Neural progenitor cell (in vitro differentiated cells): ENCODE measurements around the gene TSC22D2. TPM values are rescaled to one million over a fixed set of nuclear protein-coding genes. Genes with fewer than 3 reads are reported as not detected.

Experiments
- DNase-seq: peaks from one replicate; pipeline ENCODE4 v3.0.0-alpha.2; 2016; ENCODE audit warnings: low spot score
- H2AFZ ChIP-seq: fragments of 200-600 bp; sonication (generic); replicated peaks from 2 replicates; pipeline ENCODE4 v1.6.1; 2016; ENCODE audit warnings: antibody characterized with exemption
- H3F3A ChIP-seq: fragments of 200-600 bp; sonication (generic); 2 replicates; pipeline ENCODE4 v1.6.1; 2016; ENCODE audit warnings: antibody characterized with exemption, low read depth
- H3K27ac ChIP-seq: fragments of 200-600 bp; sonication (generic); 2 replicates; pipeline ENCODE4 v1.5.1; 2016; ENCODE audit warnings: mild to moderate bottlenecking
- H3K27me3 ChIP-seq: fragments of 200-600 bp; sonication (generic); 2 replicates; pipeline ENCODE4 v1.6.1; 2016; ENCODE audit warnings: mild to moderate bottlenecking, moderate library complexity
- H3K36me3 ChIP-seq: fragments of 200-600 bp; sonication (generic); 2 replicates; pipeline ENCODE4 v1.5.1; 2016
- H3K4me1 ChIP-seq: fragments of 200-600 bp; sonication (generic); 2 replicates; pipeline ENCODE4 v1.6.1; 2016; ENCODE audit warnings: mixed run types
- H3K4me2 ChIP-seq: fragments of 200-600 bp; sonication (generic); 2 replicates; pipeline ENCODE4 v1.6.1; 2016
- H3K4me3 ChIP-seq: fragments of 200-600 bp; sonication (generic); 2 replicates; pipeline ENCODE4 v1.5.1; 2016
- H3K79me2 ChIP-seq: fragments of 200-600 bp; sonication (generic); 2 replicates; pipeline ENCODE4 v1.6.1; 2016; ENCODE audit warnings: low read depth
- H3K9ac ChIP-seq: fragments of 200-600 bp; sonication (generic); 2 replicates; pipeline ENCODE4 v1.6.1; 2016
- H3K9me3 ChIP-seq: fragments of 200-600 bp; sonication (generic); 2 replicates; pipeline ENCODE4 v1.5.1; 2016; ENCODE audit warnings: low read depth
- H4K20me1 ChIP-seq: fragments of 200-600 bp; sonication (generic); 2 replicates; pipeline ENCODE4 v1.6.1; 2016; ENCODE audit warnings: low read depth
- H3K27ac Mint-ChIP-seq: 3 replicates; pipeline ENCODE4 v1.8.0; 2021; ENCODE audit warnings: mixed read lengths
- H3K27me3 Mint-ChIP-seq: 2 replicates; pipeline ENCODE4 v1.8.0; 2022; ENCODE audit warnings: low read depth, mild to moderate bottlenecking, inconsistent platforms, moderate library complexity, mixed read lengths; ENCODE audit not compliant: insufficient read depth
- H3K36me3 Mint-ChIP-seq: 3 replicates; pipeline ENCODE4 v1.8.0; 2021; ENCODE audit warnings: mixed read lengths
- H3K4me1 Mint-ChIP-seq: 3 replicates; pipeline ENCODE4 v1.8.0; 2021; ENCODE audit warnings: mixed read lengths
- H3K4me3 Mint-ChIP-seq: 3 replicates; pipeline ENCODE4 v1.8.0; 2021; ENCODE audit warnings: mild to moderate bottlenecking, moderate library complexity, mixed read lengths
- H3K9me3 Mint-ChIP-seq: 3 replicates; pipeline ENCODE4 v1.8.0; 2020; ENCODE audit warnings: mixed read lengths
- CTCF ChIP-seq: fragments of 200-600 bp; sonication (generic); IDR thresholded peaks from 2 replicates; pipeline ENCODE4 v1.5.1; 2017; ENCODE audit warnings: antibody characterized with exemption, mild to moderate bottlenecking
- EZH2 ChIP-seq: fragments of 200-600 bp; sonication (generic); IDR thresholded peaks from 2 replicates; pipeline ENCODE4 v1.6.1; 2017; ENCODE audit warnings: antibody characterized with exemption, mild to moderate bottlenecking, moderate library complexity
- EZH2phosphoT487 ChIP-seq: fragments of 200-600 bp; sonication (generic); IDR thresholded peaks from 2 replicates; pipeline ENCODE4 v1.6.1; 2017; ENCODE audit warnings: antibody characterized with exemption
- total RNA-seq: library from RNA; depleted of rRNA; stranded (reverse); fragments of >200 nt; gene quantifications from 2 replicates; pipeline ENCODE4 v1.2.3, GENCODE V29; 2015; ENCODE audit warnings: low replicate concordance

The TSC22D2 gene
- total RNA-seq, 1 donor from 2014 or later: 18.7 TPM

GRCh38 chr3:150439657-150440056 is 31.6 kb downstream of the TSC22D2 start:
- Mint-ChIP-seq H3K27me3 (no peaks in the 10 kb centered on the region), H3K4me1 (peaks cover 15% of the 10 kb centered on the region), H3K36me3 (peaks cover 23% of the 10 kb centered on the region), H3K4me3 (no peak overlapping the region), H3K27ac (no peak overlapping the region), H3K9me3 (no peaks in the 10 kb centered on the region)
- no peak for DNase-seq
- no peaks in the 10 kb centered on the region for H3K9me3 ChIP-seq
- H3K27ac ChIP-seq: no peak overlapping the region
- H3K4me3 ChIP-seq: no peak overlapping the region
- H3K27me3 ChIP-seq: no peaks in the 10 kb centered on the region
- H3F3A ChIP-seq: no peaks in the 10 kb centered on the region
- H3K4me1 ChIP-seq: peaks cover 13% of the 10 kb centered on the region
- H3K4me2 ChIP-seq: no peak overlapping the region
- H2AFZ ChIP-seq: no peak overlapping the region
- no peak overlapping the region for H3K9ac ChIP-seq
- TF ChIP-seq EZH2: no peak
- H3K79me2 ChIP-seq: peaks cover 70% of the 10 kb centered on the region
- no peaks in the 10 kb centered on the region for H3K36me3 ChIP-seq
- H4K20me1 ChIP-seq: peaks cover 27% of the 10 kb centered on the region

GRCh38 chr3:150443331-150443741 is 35.2 kb downstream of the TSC22D2 start:
- Histone ChIP-seq H3K4me2 (no peak overlapping the region), H3K79me2 (peaks cover 51% of the 10 kb centered on the region), H3K36me3 (no peaks in the 10 kb centered on the region), H3K27ac (no peak overlapping the region), H3K4me3 (no peak overlapping the region), H3F3A (no peaks in the 10 kb centered on the region), H2AFZ (no peak overlapping the region), H3K9me3 (no peaks in the 10 kb centered on the region), H4K20me1 (no peaks in the 10 kb centered on the region), H3K4me1 (no peaks in the 10 kb centered on the region), H3K27me3 (no peaks in the 10 kb centered on the region), H3K9ac (no peak overlapping the region)
- no peak for TF ChIP-seq EZH2
- TF ChIP-seq EZH2phosphoT487: no peak
- no peak for TF ChIP-seq CTCF
- H3K9me3 Mint-ChIP-seq: no peaks in the 10 kb centered on the region
- no peak for DNase-seq
- H3K4me3 Mint-ChIP-seq: no peak overlapping the region
- no peak overlapping the region for H3K27ac Mint-ChIP-seq
- H3K27me3 Mint-ChIP-seq: no peaks in the 10 kb centered on the region
- no peaks in the 10 kb centered on the region for H3K4me1 Mint-ChIP-seq
- peaks cover 27% of the 10 kb centered on the region for H3K36me3 Mint-ChIP-seq

GRCh38 chr3:150444371-150444770 is 36.3 kb downstream of the TSC22D2 start:
- Histone ChIP-seq H2AFZ (no peak overlapping the region), H3F3A (no peaks in the 10 kb centered on the region), H3K9ac (no peak overlapping the region), H3K27me3 (no peaks in the 10 kb centered on the region), H3K4me3 (no peak overlapping the region), H3K4me1 (no peaks in the 10 kb centered on the region), H3K9me3 (no peaks in the 10 kb centered on the region), H3K36me3 (no peaks in the 10 kb centered on the region), H3K27ac (no peak overlapping the region), H3K4me2 (no peak overlapping the region), H3K79me2 (peaks cover 49% of the 10 kb centered on the region), H4K20me1 (no peaks in the 10 kb centered on the region)
- peaks cover 23% of the 10 kb centered on the region for H3K36me3 Mint-ChIP-seq
- no peaks in the 10 kb centered on the region for H3K4me1 Mint-ChIP-seq
- no peaks in the 10 kb centered on the region for H3K9me3 Mint-ChIP-seq
- no peak for DNase-seq
- no peak overlapping the region for H3K4me3 Mint-ChIP-seq
- no peak overlapping the region for H3K27ac Mint-ChIP-seq
- no peaks in the 10 kb centered on the region for H3K27me3 Mint-ChIP-seq
- TF ChIP-seq CTCF (no peak), EZH2phosphoT487 (no peak), EZH2 (no peak)

- Histone ChIP-seq H3K9me3 (no peaks in the 10 kb centered on the region), H3K4me3 (no peak overlapping the region), H3F3A (no peaks in the 10 kb centered on the region), H3K4me1 (no peaks in the 10 kb centered on the region), H3K79me2 (peaks cover 45% of the 10 kb centered on the region), H3K27me3 (no peaks in the 10 kb centered on the region), H3K9ac (no peak overlapping the region), H3K36me3 (no peaks in the 10 kb centered on the region), H2AFZ (no peak overlapping the region), H3K27ac (no peak overlapping the region), H4K20me1 (no peaks in the 10 kb centered on the region), H3K4me2 (no peak overlapping the region)
- DNase-seq: no peak
- H3K36me3 Mint-ChIP-seq: peaks cover 17% of the 10 kb centered on the region
- no peaks in the 10 kb centered on the region for H3K4me1 Mint-ChIP-seq
- TF ChIP-seq EZH2 (no peak), EZH2phosphoT487 (no peak), CTCF (no peak)
- H3K27ac Mint-ChIP-seq: no peak overlapping the region
- no peaks in the 10 kb centered on the region for H3K27me3 Mint-ChIP-seq
- H3K9me3 Mint-ChIP-seq: no peaks in the 10 kb centered on the region
- no peak overlapping the region for H3K4me3 Mint-ChIP-seq
These were observed 38.4 kb downstream of the TSC22D2 start for GRCh38 chr3:150446470-150446977.
